Cardiac fibroblast (primary cell): ENCODE results near the gene GMEB2.

Experiments
- DNase-seq, 2 donors: peaks; one replicate each; pipeline versions ENCODE4 v3.0.0 to v3.0.0-alpha.2; 2010; ENCODE audit warnings: low read depth in 2 of 2
- H3K4me3 ChIP-seq, 2 donors: replicated peaks in 1 of 2; 1 replicate in 1 of 2; 2 replicates in 1 of 2; pipeline ENCODE4 v1.5.1; 2011; ENCODE audit warnings: low read depth in 2 of 2, low read length in 2 of 2, mild to moderate bottlenecking in 2 of 2, moderate library complexity in 1 of 2
- TF ChIP-seq, protein P1 (sequence below): IDR thresholded peaks from one replicate; pipeline ENCODE4 v1.5.1; 2011; ENCODE audit warnings: low read depth, mild to moderate bottlenecking, low read length, inconsistent platforms

GMEB2 gene

GRCh38 chr20:63557481-63557891 is 69.4 kb downstream of the GMEB2 start:
- TF ChIP-seq, protein P1, sequence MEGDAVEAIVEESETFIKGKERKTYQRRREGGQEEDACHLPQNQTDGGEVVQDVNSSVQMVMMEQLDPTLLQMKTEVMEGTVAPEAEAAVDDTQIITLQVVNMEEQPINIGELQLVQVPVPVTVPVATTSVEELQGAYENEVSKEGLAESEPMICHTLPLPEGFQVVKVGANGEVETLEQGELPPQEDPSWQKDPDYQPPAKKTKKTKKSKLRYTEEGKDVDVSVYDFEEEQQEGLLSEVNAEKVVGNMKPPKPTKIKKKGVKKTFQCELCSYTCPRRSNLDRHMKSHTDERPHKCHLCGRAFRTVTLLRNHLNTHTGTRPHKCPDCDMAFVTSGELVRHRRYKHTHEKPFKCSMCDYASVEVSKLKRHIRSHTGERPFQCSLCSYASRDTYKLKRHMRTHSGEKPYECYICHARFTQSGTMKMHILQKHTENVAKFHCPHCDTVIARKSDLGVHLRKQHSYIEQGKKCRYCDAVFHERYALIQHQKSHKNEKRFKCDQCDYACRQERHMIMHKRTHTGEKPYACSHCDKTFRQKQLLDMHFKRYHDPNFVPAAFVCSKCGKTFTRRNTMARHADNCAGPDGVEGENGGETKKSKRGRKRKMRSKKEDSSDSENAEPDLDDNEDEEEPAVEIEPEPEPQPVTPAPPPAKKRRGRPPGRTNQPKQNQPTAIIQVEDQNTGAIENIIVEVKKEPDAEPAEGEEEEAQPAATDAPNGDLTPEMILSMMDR = no peak
- H3K4me3 ChIP-seq = no peak overlapping the region
- DNase-seq = no peak

DNA sequence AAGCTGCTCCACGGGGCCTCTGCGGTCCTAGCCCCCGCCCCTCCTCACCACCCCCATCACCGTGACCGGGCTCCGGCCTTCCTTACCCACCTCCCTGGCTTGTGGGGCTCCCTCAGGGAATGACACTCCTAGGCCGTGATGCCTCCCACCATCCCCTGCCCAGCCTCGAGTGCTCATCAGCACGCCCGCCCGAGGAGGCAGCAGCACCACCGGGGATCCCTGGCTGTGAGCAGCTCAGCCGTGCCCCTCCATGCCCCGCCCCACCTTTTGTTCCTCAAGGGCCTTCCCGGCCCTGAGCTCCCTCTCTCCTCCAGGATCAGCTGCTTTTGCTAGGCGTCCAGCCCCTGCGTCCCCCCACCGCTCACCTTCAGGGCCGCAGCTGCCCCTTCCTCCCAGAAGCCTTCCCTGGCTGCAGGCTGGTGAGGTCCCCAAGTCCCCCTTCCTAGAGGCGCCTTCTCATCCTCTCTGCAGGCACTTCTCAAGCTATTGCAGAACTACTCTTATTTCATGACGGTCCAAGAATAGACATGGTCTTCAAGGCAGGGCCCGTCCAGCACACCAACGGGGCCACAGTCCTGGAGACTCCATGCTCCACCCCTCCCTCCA is 69.9 kb downstream of the GMEB2 start:
- TF ChIP-seq, protein P1 = no peak
- H3K4me3 ChIP-seq = no peak overlapping the region
- DNase-seq = no peak

DNA sequence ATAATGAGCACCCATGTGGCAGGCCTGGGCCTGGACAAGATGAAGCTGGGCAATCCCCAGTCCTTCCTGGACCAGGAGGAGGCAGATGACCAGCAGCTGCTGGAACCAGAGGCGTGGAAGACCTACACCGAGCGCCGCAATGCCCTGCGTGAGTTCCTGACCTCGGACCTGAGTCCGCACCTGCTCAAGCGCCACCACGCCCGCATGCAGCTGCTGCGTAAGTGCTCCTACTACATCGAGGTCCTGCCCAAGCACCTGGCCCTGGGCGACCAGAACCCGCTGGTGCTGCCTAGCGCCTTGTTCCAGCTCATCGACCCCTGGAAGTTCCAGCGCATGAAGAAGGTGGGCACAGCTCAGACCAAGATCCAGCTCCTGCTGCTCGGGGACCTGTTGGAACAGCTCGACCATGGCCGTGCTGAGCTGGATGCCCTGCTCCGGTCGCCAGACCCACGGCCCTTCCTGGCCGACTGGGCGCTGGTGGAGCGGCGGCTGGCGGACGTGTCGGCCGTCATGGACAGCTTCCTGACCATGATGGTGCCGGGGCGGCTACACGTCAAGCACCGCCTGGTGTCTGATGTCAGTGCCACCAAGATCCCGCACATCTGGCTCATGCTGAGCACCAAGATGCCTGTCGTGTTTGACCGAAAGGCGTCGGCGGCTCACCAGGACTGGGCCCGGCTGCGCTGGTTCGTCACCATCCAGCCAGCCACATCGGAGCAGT is 71.1 kb downstream of the GMEB2 start:
- no peak overlapping the region for H3K4me3 ChIP-seq
- no peak for DNase-seq
- TF ChIP-seq, protein P1 = no peak

DNA sequence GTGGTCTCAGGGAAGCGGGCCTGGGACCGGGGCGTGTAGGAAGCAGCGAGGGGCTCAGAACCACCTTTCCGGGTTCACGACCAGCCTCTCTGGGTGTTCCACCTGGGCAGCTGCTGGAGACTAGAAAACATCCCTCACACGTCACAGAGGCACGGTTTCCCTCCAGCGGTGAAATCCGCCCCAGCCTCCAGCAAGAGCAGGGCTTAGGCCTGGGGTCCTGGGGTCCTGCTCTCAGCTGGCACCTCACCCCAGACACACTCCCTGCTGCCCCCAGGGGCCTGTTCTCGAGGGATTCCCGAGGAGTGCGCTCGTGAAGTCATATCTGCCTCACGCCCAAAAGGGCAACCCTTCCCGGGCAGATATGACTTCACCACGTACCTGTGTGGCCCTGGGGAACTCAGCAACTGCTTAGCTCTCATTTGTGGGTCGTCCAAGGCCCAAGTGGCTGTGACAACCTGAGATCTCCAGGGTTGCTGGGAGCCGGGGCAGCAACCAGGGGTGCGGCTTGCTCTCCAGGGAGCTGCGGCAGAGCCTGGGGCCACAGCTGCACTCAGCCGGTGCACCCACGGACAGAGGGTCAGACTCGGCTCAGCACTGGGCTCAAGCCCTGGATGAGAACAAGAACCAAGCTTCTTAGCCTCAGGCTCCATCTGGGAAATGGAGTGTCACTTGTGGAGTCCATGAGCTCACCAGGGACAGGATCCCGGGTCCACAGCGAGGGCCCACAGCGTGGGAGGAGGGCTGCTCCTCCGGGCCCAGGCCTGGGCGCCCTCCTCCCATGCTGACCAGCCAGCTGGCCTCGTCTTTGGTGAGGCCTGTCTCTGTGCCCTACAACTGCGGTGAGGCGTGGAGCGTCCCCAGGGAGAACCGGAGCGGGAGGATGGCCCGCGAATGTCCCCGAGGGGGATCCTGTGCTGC is 72.3 kb downstream of the GMEB2 start:
- H3K4me3 ChIP-seq = peak overlapping the region; percentile 62 to 63
- no peak for DNase-seq
- TF ChIP-seq, protein P1 = no peak

GRCh38 chr20:63553933-63554290 is 73.0 kb downstream of the GMEB2 start, which contains the start of gene FNDC11:
Gene FNDC11, plus strand, starts transcription at chr20:63554159. Its CDS starts 1,505 bp downstream, at chr20:63555664.
- TF ChIP-seq, protein P1 = no peak
- DNase-seq = peak; percentile 20 to 36
- H3K4me3 ChIP-seq = peak within 1 kb of the TSS; percentile 62 to 63

GRCh38 chr20:63553251-63553932 is 73.5 kb downstream of the GMEB2 start:
- peak overlapping the region; percentile 62 to 63 for H3K4me3 ChIP-seq
- DNase-seq = peak; percentile 89 to 90
- TF ChIP-seq, protein P1 = no peak
